Spleen (tissue), 7 donors: ENCODE measurements around the gene HSDL1.

Source experiments
- CTCF ChIP-seq, 11 experiments: fragments of 200-600 bp in 7 of 11; fragments of 450-650 bp in 4 of 11; sonication (generic) in 4 of 11; IDR thresholded peaks in 8 of 11; conservative IDR thresholded peaks in 3 of 11; 1 replicate in 7 of 11; 2 replicates in 4 of 11; pipeline versions ENCODE4 v1.4.0 to v1.8.0; 2016 to 2021; ENCODE audit warnings: antibody characterized with exemption in 11 of 11, inconsistent platforms in 4 of 11, mild to moderate bottlenecking in 1 of 11
- POLR2A ChIP-seq, 3 donors: fragments of 450-650 bp; IDR thresholded peaks; one replicate each; pipeline ENCODE4 v1.5.1; 2017; ENCODE audit warnings: antibody characterized with exemption in 3 of 3, mild to moderate bottlenecking in 1 of 3
- donor health status: DM: no; HTN: no; CAD: no; lungs with moderate emphysema.
- donor health status: DM: no; HTN: no; CAD: no.
- donor health status: DM: no; HTN: no; CAD: no.

- TF ChIP-seq POLR2A (IDR thresholded peaks at IDR 0.05) (no peak), CTCF (IDR thresholded peaks at IDR 0.05 in 8 of 11, conservative IDR thresholded peaks at IDR 0.05 in 3 of 11) (no peak)
Measured at GRCh38 chr16:84161801-84162200, 16.8 kb upstream of the HSDL1 start.
